ENCODE measurements around the gene PRRC2B. TPM values are rescaled to one million over a fixed set of nuclear protein-coding genes. Genes with fewer than 3 reads are reported as not detected.
"Not testable (repeated sequence)": the region's sequence is repeated elsewhere in the genome, so short reads cannot be mapped to it uniquely, and the experiment has no call there.

Gene PRRC2B
- total and polyA plus RNA-seq, 4 donors: 10.3 to 44.3 (median 27.0) TPM

DNA sequence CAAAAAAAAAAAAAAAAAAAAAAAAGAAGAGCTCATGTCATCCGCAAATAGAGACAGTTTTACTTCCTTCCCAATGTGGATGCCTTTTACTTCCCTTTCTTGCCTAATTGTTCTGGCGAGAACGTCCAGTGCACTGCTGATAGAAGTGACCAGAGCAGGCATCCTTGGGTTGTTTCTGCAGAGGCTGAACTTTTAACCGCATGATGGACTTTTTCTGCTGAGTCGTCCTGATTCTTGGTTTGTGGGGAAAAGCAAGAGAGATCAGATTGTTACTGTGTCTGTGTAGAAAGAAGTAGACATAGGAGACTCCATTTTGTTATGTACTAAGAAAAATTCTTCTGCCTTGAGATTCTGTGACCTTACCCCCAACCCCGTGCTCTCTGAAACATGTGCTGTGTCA, 37.4 kb upstream of the PRRC2B start:
- WGBS: 58% methylated on average over 5 of the region's 6 CpGs

DNA sequence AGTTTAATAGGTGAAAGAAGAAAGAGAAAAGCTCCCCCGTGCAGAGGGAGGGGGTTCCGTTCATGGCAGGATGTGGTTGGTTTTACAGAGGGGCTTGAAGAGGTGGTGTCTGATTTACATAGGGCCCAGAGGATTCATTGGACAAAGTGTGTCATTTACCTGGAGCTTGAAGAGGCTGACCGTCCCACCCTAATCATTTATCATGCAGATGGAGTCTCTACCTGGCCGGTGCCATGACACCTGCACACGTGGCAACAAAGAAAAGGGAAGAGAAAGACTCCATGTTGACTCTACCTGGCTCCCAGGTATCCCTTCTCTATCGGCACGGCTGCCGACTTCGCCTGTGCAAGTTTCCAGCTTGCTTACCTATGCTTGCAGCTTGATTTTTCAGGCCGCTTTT, 35.3 kb upstream of the PRRC2B start:
- no peak for DNase-seq (ENCODE audit: low spot score)
- Histone ChIP-seq H3K9me3 (ENCODE audit: control insufficient read depth in 4 of 4, low read length in 3 of 4) (no peaks in the 10 kb centered on the region), H3K36me3 (ENCODE audit: control insufficient read depth in 4 of 4, insufficient read depth in 3 of 4, low read depth in 1 of 4, low read length in 3 of 4) (no peaks in the 10 kb centered on the region), H3K9ac (ENCODE audit: low read depth in 1 of 2, low read length in 2 of 2) (no peak overlapping the region), H3K4me3 (ENCODE audit: low read depth in 1 of 3, low read length in 3 of 3) (no peak overlapping the region), H3K27ac (ENCODE audit: low read depth in 1 of 2, low read length in 2 of 2) (no peak overlapping the region), H3K4me1 (ENCODE audit: control insufficient read depth in 4 of 4, insufficient read depth in 4 of 4, low read length in 3 of 4) (peaks cover 0 to 5% (median 0%) of the 10 kb centered on the region in 4 donors), H3K27me3 (ENCODE audit: control insufficient read depth in 4 of 4, insufficient read depth in 4 of 4, low read length in 3 of 4) (no peaks in the 10 kb centered on the region)
- 84% methylated on average over 10 of the region's 10 CpGs for WGBS
- no peak for TF ChIP-seq RAD21 (IDR thresholded peaks at IDR 0.05)
- no peak for TF ChIP-seq HNF4A (conservative IDR thresholded peaks at IDR 0.05)
- TF ChIP-seq, protein P1, sequence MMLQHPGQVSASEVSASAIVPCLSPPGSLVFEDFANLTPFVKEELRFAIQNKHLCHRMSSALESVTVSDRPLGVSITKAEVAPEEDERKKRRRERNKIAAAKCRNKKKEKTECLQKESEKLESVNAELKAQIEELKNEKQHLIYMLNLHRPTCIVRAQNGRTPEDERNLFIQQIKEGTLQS (IDR thresholded peaks at IDR 0.05): no peak
- TF ChIP-seq EGR1 (IDR thresholded peaks at IDR 0.05; ENCODE audit: low read depth in 2 of 2): no peak
- no peak for TF ChIP-seq NR2F2 (IDR thresholded peaks at IDR 0.05)
- TF ChIP-seq HNF4G (IDR thresholded peaks at IDR 0.05): no peak
- TF ChIP-seq, protein P2, sequence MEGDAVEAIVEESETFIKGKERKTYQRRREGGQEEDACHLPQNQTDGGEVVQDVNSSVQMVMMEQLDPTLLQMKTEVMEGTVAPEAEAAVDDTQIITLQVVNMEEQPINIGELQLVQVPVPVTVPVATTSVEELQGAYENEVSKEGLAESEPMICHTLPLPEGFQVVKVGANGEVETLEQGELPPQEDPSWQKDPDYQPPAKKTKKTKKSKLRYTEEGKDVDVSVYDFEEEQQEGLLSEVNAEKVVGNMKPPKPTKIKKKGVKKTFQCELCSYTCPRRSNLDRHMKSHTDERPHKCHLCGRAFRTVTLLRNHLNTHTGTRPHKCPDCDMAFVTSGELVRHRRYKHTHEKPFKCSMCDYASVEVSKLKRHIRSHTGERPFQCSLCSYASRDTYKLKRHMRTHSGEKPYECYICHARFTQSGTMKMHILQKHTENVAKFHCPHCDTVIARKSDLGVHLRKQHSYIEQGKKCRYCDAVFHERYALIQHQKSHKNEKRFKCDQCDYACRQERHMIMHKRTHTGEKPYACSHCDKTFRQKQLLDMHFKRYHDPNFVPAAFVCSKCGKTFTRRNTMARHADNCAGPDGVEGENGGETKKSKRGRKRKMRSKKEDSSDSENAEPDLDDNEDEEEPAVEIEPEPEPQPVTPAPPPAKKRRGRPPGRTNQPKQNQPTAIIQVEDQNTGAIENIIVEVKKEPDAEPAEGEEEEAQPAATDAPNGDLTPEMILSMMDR (IDR thresholded peaks at IDR 0.05; ENCODE audit: low read depth, low read length, missing input control): no peak
- TF ChIP-seq, protein P3, sequence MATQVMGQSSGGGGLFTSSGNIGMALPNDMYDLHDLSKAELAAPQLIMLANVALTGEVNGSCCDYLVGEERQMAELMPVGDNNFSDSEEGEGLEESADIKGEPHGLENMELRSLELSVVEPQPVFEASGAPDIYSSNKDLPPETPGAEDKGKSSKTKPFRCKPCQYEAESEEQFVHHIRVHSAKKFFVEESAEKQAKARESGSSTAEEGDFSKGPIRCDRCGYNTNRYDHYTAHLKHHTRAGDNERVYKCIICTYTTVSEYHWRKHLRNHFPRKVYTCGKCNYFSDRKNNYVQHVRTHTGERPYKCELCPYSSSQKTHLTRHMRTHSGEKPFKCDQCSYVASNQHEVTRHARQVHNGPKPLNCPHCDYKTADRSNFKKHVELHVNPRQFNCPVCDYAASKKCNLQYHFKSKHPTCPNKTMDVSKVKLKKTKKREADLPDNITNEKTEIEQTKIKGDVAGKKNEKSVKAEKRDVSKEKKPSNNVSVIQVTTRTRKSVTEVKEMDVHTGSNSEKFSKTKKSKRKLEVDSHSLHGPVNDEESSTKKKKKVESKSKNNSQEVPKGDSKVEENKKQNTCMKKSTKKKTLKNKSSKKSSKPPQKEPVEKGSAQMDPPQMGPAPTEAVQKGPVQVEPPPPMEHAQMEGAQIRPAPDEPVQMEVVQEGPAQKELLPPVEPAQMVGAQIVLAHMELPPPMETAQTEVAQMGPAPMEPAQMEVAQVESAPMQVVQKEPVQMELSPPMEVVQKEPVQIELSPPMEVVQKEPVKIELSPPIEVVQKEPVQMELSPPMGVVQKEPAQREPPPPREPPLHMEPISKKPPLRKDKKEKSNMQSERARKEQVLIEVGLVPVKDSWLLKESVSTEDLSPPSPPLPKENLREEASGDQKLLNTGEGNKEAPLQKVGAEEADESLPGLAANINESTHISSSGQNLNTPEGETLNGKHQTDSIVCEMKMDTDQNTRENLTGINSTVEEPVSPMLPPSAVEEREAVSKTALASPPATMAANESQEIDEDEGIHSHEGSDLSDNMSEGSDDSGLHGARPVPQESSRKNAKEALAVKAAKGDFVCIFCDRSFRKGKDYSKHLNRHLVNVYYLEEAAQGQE (IDR thresholded peaks at IDR 0.05): no peak
- no peak for TF ChIP-seq FOXA2 (IDR thresholded peaks at IDR 0.05)
- TF ChIP-seq, protein P4, sequence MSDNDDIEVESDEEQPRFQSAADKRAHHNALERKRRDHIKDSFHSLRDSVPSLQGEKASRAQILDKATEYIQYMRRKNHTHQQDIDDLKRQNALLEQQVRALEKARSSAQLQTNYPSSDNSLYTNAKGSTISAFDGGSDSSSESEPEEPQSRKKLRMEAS (IDR thresholded peaks at IDR 0.05): no peak
- no peak for TF ChIP-seq JUND (IDR thresholded peaks at IDR 0.05)

More for the DNA sequence above, 37.4 kb upstream of the PRRC2B start:
- not testable (repeated sequence) for H3K9me3 ChIP-seq (ENCODE audit: control insufficient read depth in 4 of 4, low read length in 3 of 4); H3K36me3 ChIP-seq (ENCODE audit: control insufficient read depth in 4 of 4, insufficient read depth in 3 of 4, low read depth in 1 of 4, low read length in 3 of 4); H3K4me3 ChIP-seq (ENCODE audit: low read depth in 1 of 3, low read length in 3 of 3); DNase-seq (ENCODE audit: low spot score); H3K27ac ChIP-seq (ENCODE audit: low read depth in 1 of 2, low read length in 2 of 2); H3K4me1 ChIP-seq (ENCODE audit: control insufficient read depth in 4 of 4, insufficient read depth in 4 of 4, low read length in 3 of 4); H3K9ac ChIP-seq (ENCODE audit: low read depth in 1 of 2, low read length in 2 of 2); H3K27me3 ChIP-seq (ENCODE audit: control insufficient read depth in 4 of 4, insufficient read depth in 4 of 4, low read length in 3 of 4)
- TF ChIP-seq SP1 (IDR thresholded peaks at IDR 0.05): peak; percentile 9

DNA sequence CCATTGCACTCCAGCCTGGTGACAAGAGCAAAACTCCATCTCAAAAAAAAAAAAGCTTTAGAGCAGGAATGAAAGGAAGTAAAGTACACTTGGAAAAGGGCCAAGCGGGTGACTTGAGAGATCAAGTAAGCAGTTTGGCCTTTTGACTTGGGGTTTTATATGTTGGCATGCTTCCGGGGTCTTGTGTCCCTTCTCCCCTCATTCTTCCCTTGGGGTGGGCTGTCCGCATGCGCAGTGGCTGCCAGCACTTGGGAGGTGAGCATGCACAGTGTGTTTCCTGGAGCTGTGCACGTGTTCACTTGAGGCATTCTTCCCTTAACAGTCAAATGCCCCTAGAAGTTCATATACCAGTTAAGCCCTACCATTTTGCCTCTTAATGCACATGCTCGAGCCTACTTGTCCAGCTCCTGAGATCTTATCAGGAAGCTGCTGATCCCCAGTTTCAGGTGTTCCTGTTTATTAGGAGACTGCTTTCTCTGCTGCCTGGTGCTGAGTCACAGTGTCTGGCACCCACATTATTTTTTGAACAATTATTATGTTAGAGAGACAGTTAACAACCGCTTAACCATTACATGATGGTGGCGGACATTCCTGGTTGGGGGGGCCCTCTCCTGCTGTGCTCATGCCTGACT, 32.6 kb upstream of the PRRC2B start:
- no peak overlapping the region for H3K9ac ChIP-seq (ENCODE audit: low read depth in 1 of 2, low read length in 2 of 2)
- no peak overlapping the region for H3K4me3 ChIP-seq (ENCODE audit: low read depth in 1 of 3, low read length in 3 of 3)
- H3K4me1 ChIP-seq (ENCODE audit: control insufficient read depth in 4 of 4, insufficient read depth in 4 of 4, low read length in 3 of 4): peaks cover 0 to 5% (median 0%) of the 10 kb centered on the region in 4 donors
- no peak overlapping the region for H3K27ac ChIP-seq (ENCODE audit: low read depth in 1 of 2, low read length in 2 of 2)
- 63% methylated on average over 8 of the region's 8 CpGs for WGBS
- no peak for DNase-seq (ENCODE audit: low spot score)
- no peaks in the 10 kb centered on the region for H3K9me3 ChIP-seq (ENCODE audit: control insufficient read depth in 4 of 4, low read length in 3 of 4)
- H3K36me3 ChIP-seq (ENCODE audit: control insufficient read depth in 4 of 4, insufficient read depth in 3 of 4, low read depth in 1 of 4, low read length in 3 of 4): no peaks in the 10 kb centered on the region
- H3K27me3 ChIP-seq (ENCODE audit: control insufficient read depth in 4 of 4, insufficient read depth in 4 of 4, low read length in 3 of 4): no peaks in the 10 kb centered on the region
- TF ChIP-seq TAF1 (conservative IDR thresholded peaks at IDR 0.05) (no peak), RAD21 (IDR thresholded peaks at IDR 0.05) (no peak), RXRA (IDR thresholded peaks at IDR 0.05) (no peak), GABPA (IDR thresholded peaks at IDR 0.05 in 1 of 2, conservative IDR thresholded peaks at IDR 0.05 in 1 of 2) (no peak), JUND (IDR thresholded peaks at IDR 0.05) (no peak), YY1 (IDR thresholded peaks at IDR 0.05) (no peak), NR2F2 (IDR thresholded peaks at IDR 0.05) (no peak), HNF4G (IDR thresholded peaks at IDR 0.05) (no peak), EGR1 (IDR thresholded peaks at IDR 0.05; ENCODE audit: low read depth in 2 of 2) (no peak)
- TF ChIP-seq, protein P2 (IDR thresholded peaks at IDR 0.05; ENCODE audit: low read depth, low read length, missing input control): no peak
- TF ChIP-seq, protein P4 (IDR thresholded peaks at IDR 0.05): no peak

Data from liver (tissue), 9 donors.